Activated naive CD4-positive, alpha-beta T cell (primary cell): Measurements from ENCODE around the gene PCSK6.

Experiments
- DNase-seq, 4 experiments: peaks; one replicate each; lab custom pipeline; 2025; lab: John Stamatoyannopoulos, UW

Gene PCSK6

DNA sequence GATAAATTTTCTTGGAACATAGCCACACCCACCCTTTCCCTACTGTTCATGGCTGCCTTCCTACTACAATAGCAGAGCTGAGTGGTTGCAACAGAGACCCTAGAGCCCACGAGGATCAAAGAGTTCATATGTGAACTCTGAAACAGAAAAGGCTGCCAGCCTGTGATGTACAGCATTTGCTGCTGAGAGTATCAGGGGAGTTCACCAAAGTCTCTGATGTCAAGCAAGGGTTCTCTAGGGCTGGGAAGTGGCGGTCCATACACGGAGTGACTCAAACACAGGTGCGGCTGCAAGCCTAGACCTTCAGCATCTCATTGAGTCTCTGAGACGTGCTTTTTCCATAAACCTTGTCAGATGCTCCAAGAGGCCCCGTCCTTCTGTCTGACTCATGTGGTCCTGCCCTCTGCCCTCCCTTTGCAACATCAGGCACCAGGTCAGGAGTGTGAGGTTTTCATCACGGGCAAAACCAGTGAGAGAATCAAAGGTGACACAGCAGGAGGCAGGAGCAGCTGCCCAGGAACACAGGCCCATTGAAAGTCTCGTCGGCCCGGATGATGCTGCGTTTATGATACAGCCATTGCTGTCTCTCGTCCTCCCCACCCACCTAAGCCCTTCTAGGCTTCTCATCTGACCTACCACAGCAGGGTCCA, 42.9 kb downstream of the PCSK6 start:
- DNase-seq = no peak

DNA sequence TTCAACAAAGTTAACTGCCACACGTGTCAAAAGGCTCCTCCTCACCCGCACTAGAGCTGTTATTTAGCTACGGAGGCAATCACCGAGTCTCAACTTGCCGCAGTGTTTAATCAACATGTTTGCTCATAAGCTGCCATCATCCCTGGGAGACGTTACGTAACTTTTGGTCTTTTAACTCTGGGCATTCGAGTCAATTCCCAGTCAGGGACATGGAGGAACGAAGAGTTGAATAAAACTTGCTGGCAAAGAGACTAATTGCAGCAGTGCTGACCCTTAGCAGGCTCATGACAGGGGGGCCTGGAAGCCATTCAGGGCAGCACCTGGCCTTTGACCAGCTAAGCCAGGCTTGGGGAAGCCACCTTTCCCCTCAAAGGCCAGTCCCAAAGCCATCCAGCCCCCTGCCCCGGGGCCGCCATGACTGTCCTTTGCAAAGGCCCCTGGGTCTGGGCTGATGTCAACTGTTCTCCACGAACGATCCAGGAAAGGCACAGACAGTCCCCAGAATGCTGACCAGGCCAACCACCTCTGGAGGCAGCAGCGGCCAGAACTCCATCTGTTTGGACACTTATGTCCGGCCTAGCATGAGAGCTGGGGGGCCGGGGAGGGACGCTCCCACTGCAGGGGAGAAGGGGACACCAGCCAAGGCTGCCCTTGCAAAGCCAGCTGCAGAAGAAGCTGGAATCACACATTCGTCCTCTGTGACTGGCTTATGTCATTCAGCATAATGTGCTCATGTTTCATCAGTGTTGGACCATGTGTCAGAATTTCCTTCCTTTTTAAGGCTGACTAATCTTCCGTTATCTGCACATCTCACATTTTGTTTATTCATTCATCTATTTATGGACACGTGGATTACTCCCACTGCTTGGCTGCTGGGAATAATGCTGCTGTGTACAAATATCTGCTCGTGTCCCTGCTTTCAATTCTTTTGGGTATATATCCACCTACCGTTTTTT, 43.7 kb downstream of the PCSK6 start:
- no peak for DNase-seq

DNA sequence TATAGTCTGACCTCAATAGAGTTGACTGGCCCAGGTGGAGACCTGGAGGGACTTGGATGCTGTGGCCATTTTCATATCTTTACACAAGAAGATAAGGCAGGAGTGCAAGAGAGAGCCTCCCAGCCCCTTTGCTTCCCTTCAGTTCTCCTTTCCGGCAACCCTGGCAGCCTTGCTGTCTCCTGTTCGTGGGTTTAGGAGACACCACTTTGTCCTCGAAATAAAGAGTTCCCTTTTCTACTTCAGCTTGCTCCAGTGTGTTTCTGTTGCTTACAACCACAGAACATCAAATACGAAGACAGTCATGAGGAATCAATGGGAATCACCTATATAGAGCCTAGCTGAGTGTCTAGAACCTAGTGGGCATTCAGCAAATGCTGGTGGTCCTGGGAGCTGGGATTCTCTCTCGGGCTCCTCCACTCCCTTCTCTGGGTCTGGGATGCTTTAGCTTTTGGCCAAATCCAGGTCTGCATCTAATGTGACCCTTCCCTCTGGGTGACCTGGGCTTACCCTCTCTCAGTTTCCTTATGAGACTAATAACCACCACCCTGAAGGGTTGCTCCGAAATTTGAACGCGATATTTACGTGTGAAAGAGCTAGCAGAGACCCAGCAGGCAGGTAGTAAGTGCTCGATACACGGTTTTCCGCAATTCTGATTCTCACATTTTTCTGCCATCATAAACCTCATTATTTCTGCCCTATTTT, 44.5 kb downstream of the PCSK6 start:
- DNase-seq = no peak

DNA sequence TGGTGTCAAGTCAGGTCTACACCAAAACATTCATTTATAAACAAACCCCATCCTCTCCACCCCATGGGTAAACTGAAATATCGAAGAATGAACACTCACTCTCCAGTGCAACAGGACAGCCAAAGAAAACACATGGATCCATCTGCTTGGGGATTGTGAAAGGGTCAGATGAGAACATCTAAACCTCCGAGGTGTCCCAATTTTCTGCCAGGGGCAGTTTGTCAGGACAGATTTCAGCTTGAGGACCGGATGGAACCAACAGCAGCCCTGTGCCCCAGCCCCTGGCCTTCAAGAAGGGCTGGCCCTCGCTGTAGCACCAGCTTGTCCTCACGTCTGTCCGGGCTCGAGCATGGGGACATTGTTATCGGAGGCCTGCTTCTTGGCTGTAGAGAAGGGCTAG, 45.5 kb downstream of the PCSK6 start:
- DNase-seq = no peak

DNA sequence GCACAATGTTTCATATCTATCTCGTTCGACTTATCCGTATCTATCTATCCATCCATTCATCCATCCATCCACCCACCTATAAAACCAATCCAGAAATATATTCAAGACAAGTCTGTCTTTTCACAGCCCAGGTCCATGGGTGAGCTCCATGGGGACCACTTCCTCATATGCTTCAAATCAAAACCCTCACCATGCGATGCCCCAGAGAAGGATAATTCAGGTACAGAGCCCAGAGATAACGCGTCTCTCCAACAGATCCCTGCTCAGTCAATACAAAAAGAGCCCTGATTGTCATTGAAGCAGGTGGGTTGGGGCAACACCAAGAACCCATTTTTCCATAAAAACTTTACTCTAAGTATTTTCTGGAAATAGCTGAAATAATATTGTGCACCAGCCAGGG, 47.2 kb downstream of the PCSK6 start:
- DNase-seq = no peak

DNA sequence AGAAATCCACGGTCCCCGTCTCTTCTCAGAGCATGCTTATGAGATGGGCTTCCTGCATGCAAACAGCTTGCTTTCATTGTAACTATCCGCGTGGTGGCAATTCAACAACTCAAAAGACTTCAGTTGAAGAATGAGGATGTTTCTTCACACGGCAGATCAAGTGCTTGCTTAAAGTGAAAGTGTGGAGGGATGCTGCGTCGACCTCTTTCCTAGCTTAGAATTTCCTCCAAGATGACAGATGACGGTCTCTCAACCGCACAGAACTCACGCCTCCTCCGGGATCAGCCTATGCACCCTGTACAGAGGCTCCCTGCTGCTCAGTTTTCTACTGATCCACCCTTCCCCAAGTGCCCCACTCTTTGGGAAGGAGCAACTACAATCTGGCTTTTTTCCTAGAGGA, 47.8 kb downstream of the PCSK6 start:
- DNase-seq = no peak

DNA sequence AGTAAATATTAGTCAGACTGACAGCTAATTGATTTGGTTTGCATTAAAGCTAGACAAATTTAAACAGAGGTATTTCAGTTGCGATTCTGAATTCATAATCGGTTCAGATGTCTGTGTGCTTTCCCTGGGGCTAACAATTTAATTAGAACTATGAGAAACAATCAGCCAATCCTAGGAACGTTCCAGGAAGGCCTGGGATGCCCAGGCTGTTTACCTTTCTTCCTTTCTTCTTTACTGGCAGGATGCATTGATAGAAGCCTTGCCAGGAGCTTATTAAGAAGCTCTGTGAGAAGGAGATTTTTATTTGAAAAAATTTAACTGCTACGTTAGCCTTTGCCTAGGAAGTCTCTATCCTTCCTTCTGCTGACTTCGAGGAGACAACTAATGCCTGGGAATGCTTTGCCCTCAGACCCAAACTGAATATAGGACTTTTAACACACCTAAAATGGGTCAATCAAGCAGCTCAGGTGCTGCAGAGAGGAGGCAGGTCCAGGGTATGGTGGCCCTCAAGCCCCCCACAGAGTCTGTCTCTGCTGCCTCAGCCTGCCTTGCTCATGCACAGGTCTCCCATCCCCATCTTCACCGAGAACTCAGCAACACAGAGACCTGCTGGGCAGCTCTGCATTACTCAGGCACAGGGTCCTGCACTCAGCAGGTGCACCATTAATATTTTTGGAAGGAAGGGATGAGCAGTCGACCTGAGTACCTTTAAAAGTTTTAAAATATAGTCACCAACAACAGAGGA, 48.5 kb downstream of the PCSK6 start:
- no peak for DNase-seq

DNA sequence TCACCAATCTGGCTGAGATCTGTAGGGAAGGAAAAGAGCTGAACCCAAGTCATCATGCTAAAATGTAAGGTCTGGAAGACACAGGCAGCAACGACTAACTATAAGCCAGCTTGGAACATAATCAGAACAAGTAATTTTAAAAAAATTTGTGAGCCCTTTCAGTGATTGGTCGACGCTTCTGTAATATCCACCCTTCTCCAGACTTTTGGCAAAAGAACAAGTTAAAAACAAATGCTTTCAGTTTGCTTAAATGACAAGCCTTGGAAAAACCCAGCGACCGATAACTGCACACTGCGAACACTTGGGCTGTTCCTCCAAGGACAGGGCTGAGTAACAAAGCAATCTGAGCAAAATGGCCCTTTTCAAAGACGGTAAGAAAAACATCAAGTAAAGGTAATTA, 49.6 kb downstream of the PCSK6 start:
- DNase-seq = no peak

DNA sequence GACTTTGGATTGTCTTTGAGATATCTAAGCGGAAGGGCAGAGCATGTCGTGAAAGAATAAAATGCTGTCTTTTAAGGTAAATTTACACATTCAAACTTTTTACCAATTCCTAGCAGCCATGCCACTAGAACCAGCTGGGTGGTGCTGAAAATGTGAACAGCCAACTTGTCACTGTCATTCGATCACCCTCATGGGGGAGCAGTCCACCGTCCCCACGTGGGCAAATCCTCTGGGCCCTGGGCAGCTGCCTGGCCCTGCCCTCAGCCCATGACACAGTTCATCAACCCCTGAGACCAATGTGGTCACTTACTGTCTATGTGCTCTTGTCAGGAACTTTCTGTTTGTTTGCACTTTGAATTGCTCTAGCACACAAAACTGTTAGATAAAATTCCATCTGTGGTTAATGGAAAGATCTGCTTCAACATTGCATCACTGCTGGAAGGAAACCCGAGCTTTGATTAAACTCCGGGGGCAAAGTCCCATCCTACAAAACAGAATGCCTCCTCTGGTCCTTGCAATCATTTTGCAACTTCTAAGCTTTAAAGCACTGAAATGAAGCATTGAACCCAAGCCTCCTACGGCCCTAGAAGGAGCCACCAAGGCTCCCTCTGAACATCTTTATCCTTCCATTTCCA, 50.1 kb downstream of the PCSK6 start:
- no peak for DNase-seq

DNA sequence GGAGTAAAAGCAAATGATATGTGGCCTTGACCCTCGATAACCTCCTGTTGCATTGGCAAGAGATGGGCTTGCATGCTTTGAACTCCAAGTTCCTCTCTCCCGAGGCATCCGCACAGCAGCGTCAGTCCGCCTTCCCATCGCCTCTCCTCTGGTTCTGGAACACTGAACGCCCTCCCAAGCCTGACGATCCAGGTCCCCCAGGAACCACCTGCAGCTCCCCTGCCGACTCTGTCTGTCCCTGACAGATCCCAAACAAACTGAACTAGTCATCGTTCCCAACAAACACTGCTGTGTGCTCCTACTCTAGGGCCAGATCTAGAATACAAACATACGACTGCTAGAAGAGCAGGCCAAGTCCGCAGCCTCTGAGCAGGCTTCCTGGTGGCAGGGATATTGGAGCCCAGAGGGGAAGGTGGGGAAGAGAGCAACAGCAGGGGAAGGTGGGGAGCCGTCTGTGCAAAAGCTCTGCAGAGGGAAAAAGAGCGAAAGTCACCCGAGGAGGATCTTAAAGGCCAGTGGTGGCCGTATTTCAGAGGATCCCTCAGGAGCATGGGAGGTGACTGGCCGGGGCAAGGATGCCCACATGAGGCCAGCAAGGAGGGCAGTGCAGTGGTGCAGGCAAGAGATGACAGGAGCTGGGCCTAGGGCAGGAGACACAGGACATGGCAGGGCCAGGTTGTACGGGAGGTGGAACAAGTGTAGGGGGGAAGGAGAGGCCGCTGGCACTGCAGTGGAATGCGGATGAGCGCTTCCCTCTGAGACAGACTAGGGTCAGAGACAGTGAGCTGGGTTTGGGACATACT, 50.8 kb downstream of the PCSK6 start:
- no peak for DNase-seq

DNA sequence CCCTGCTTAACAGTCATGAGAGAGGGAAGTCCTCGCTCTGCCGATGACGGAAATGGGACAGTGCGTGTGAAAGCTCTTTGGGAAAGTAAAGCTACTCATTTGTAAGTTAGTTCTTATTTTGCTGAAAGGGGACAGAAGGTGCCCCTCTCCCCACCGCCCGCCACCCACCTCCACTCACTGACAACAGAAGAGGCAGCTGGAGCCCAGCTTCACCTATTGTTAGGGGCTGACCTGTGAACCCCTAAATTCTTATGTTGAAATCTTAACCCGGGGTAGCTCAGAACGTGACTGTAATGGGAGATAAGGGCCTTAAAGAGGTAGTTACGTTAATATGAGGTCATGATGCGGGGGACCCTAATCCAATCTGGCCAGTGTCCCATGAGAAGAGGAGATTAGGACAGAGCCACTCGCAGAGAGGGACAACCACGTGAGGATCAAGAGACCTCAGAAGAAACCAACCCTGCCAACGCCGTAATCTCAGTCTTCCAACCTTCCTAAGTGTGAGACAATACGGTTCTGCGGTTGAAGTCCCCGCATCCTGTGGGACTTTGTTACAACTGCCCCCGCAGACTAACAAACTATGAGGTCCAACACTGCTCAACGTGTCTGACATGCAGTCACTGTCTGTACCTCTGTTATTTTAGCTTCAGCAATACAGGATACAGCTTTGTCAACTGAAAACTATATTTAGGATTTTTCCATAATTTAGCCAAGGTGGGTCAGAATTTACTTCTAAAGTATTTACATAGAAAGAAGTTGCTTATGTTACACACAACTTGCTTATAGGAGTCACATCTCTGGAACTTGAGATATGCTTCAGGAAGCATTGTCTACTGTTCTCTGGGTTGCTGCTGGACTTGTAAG, 51.7 kb downstream of the PCSK6 start:
- DNase-seq = no peak

DNA sequence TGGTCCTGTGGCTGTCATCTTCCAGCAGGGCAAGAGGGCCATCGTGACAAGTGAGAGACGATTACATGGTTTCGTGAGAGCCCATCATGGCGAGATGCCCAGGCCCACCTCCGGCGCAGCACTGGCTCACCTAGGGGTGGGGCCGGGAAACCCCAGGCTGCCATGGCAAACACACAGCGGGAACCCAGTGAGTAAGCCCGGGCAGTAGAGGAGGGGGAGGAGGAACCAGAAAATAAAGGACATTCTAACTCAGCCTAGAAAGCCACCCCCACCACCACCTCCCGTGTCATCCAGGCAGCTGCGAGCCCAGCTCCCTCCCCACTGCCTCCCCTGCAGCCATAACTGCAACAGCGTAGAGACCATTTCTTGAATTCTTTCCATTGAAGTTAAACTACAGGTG, 52.3 kb downstream of the PCSK6 start:
- no peak for DNase-seq

DNA sequence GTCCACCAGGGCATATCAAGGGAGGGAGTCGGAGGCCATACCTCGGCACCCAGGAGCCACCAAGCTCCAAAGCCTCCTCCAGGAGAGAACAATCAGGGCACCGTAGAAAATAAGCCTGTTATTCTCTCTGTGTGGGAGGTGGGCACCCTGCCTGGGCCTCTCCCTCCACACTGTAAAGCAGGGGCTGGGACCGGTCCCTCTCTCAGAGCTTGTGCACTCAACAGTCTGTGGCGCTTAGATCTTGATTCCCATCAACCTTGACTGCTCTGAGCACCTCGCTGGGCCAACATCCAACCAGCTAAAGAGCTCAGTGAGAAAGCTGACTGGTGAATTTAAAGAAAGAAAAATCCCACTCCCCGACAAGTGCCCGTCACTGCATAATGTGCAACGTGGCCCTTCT, 53.0 kb downstream of the PCSK6 start:
- DNase-seq = no peak

DNA sequence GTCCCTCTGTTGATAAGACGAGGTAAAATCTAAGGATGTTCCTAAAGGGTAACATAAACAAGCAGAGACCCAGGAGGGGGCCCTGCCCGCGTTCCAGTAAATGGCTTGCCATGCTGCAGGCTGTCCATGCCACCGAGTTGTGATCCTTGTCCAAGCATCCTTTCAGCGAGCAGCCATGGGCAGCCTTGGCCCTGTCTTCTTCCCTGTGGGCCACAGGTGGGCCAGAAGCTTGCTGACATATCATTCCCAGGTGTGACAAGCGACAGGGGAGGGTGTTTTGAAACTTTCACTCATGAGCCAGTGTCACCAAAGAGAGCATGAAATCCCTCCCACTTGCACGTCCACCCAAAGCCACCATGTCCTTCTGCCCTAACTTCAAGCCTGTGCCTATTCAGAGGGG, 53.7 kb downstream of the PCSK6 start:
- no peak for DNase-seq

DNA sequence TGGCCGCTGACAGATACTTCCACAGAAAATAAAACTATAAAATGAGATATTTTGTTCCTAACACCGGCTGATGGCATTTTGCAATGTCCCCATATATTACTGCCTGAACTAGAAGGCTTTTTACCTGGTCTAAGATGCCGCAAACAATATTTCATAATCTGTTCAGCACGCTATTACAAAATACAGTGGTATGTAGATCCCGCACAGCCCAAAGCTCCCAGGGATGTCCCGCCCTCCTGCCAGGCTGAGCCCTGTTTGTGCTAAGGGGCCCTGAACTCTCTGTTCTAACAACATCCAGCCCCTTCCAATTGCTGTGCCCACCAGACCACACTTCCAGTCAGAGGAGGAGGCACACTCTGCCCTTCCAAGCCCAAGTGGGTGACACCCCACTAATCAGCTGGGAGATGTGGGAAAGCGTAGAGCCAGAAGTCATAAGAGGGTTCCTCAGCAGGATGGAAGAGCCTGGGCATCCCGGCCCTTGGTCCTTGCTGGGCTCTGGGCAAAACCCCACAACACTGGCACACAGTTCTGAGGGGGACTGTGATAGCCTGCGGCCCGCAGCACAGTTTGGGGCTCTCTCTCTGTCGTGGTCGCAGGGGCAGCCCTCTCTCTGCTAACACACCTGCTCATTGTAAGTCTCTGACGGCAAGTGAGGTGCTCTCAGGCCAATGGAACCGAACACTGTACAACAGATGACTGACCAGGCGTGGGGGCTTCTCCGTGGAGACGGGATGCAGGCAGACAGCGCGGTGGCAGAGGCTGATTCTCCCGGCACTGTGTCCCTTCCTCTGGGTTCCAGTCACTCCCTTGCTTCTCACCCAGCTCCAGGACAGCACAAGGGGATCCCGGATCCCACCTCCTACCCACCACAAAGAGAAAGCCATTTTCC, 55.2 kb downstream of the PCSK6 start:
- no peak for DNase-seq

DNA sequence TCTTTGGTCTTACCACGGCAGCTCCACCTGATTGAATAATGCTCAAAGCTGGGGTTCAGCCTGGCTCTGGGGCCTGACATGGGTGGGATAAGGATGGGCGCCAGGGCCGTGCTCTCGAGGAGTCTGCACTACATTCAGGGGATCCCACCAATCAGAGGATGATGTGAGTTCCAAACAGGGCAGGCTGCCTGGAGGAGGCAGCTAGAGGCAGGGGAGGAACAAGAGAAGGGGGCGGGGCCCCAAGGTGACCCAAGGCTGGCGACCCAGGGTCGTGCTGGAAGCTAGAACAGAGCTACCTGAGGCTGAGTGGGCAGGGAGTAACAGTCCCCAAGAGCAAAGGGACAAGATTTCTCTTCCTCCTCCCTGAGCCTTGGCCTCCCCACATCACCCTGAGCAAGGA, 56.1 kb downstream of the PCSK6 start:
- DNase-seq = no peak

DNA sequence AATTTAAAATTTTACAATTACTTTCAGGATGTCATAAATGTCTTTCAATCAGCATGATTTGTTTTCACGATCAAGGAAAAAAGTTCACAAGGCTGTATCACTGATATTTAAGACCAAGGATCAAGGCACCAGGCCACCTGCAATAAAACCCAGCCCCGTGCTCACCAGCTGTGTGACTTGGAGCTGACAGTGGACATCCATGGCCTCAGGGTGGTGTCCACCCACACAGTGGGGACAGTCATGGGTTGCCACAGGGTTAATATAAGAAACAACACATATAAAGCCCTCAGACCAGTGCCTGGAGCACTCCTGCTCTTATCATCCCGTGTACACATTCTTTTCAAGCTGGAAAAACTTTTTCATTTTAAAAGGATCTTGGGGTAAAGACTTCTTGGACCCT, 56.5 kb downstream of the PCSK6 start:
- no peak for DNase-seq

DNA sequence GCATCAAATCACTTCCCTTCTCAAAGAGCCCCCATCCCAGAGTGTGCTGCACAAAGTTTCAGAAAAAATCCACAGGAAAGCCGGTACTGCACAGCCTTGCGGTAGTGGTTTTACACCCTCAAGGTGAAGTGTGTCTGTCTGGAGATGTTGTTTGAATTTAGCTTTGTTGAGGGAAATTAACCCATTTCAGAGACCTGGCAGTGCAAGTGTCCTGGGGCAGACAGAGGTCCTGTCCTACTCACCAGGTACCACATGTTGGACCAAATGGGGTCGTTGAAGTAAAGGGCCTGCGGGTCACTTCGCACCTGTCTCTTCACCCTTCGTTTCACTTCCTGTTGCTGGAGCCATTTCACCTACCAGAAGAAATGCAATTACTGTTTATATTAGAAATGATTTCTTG, 57.8 kb downstream of the PCSK6 start:
- DNase-seq = no peak

DNA sequence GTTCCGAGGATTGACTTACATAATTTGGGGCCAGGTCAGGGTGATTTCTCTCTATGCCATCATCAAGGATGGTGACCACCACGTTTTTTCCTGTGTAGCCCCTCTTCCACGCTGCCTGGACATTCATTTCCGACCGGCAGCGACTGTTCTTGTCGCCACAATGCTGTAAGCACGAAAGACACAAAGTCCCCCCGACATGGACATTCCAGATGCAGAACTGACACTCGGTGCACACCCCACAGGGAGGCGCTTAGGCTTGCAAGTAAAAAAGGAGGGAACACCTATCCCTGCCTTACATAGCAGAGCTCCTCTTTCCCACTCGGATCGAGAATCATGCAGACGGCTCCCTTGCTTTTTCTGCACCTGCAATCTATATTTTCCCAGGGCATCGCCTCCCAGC, 58.2 kb downstream of the PCSK6 start:
- DNase-seq = no peak
